HG02759 (cell line): ENCODE measurements around the gene NCKIPSD.

Source experiments
- ATAC-seq: cut with Tn5 transposase; IDR thresholded peaks from one replicate; pipeline ENCODE4 v1.9.1; 2021; ENCODE audit warnings: mild to moderate bottlenecking, moderate library complexity; ENCODE audit not compliant: unreplicated experiment

Gene NCKIPSD

DNA sequence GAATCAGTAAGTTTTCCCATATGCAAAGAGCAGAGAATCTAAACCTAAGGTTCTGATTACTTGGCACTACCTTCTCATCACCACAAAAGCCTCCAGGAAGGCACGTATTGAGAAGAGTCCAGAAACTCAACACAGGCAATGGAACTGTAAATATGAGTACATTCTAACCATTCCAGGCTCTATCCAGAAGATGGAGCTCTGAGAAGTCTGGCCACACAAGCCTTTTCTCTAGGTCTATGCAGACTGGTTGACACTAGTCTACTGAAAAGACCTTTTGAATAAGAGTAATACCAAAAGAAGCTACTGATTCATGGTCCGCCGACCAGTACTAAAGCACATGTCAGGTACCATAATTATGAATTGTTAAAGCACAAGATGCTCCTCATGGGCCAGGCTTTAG, 12.2 kb upstream of the NCKIPSD start:
- ATAC-seq: no peak

DNA sequence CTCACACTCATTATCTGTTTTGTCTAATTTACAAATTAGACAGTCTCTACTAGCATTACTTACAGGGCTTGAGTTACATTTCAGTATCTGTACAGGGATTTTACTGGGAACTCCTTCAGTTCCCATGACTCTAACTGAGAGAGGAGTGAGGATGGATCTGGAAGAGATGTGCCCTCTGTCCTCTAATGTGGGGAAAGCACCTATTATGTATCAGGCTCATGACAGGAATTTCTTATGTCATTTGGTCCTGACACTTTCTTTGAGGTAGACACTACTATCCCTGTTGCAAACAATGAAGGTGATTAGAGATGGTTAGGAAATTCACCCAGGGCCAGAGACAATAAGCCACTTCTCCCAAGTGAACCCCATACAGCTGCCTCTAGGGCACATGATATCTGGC, 10.9 kb upstream of the NCKIPSD start:
- ATAC-seq: no peak

DNA sequence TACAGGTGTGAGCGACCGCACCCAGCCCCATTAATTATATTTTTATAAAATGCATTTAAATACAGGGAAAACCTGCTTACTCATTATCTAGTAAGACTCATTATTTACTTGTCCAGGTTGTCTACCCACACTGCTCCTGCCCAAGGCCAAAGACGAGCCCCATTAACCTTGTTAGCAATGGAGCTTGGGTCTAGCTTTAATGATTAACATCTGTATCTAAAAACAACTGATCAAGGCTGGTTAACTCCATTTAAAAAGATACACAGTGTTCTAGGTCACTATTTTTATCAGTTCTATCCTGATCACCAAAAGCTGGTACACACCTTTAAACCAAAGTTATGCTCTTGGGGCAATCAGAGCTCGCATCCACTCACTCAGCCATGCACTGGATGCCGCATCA, 10.4 kb upstream of the NCKIPSD start:
- no peak for ATAC-seq

DNA sequence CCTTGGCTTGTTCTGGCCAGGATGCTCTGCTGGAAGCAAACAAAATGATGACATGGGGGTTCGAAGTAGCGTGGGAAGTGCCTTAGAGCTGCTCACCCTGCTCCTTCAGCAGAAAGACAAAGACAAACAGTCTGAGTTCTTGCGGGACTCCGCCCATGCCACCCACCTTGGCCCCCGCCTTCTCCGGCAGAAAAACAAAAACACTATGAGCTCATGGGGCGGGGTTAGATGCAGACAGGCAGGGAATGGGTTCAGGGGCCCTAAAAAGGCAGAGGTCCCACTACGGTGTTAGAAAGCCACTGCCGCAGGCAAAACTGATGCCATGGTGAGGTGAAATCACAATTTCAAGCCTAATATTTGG, 9.7 kb upstream of the NCKIPSD start:
- ATAC-seq: no peak

DNA sequence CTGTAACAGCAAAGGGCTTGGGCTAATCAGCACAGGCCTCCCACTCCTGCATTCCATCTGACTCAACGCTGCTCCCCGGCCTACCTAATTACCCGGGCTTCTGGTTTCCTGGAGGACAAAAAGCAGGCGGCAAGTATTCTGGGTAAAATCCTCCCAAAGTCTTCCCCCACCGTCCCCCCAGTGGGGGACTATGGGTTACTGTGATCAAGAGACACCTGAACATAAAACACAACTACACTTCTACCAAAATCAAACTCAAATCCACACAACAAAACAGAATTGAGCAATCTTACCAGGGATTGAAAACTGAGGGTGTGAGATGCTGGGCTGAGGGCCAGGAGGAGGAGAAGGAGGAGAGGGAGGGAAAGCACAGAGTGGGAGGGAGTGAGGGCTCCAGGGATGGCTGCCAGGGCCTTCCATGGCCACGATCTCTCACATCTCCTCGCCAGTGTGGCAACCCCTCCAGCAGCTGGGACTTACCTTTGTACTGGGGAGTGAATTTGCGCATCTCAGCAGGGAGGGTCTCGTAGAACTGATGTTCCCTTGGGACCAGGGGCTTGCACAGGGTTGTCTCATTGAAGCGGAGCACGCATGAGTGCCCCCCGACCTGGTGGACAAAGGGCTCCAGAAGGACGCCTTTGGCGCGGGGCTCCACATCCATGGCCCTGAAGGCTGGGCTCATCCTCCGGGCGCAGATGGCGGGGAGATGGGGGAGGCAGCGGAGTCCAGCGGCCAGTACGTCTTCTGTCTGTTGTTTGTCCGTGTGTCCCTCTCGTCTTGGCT, 9.1 kb upstream of the NCKIPSD start:
- ATAC-seq: no peak

DNA sequence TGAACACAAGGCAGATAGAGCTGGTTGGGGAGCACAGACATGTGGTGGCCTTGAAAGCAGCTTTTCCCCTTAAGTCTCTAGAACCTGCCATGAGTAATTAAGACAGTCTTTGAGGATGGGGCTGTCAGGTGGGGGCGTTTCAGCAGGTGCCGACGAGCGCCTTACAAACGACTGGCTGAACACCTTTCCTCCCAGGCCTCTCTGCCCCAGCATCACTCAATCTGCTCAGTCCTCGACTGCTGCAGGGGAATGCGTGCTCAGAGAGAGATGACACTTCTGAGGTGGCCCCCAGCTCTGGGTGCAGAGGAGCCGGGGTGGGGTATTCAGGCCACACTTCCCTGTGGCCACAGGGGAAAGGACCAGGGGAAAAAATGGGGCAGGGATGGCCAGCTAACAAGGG, 8.1 kb upstream of the NCKIPSD start:
- ATAC-seq: no peak

DNA sequence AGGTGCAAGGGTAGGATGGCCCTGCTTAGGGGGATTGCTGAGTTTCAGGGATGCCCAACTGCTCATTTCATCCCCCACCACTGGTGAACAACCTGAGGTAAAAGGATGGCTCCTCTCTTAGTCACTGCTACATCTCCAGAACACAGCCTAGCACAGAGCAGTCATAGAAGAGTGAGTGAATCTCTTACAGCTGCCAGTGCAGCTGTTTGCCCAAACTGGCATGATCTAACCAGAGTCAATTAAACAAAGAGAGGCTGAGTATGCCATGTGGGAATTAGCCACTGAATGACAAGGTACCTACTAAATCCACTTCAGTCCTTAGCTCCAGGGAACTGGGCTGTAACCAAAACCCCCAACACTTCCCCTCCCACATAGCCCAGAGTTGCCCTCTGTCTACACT, 6.8 kb upstream of the NCKIPSD start:
- ATAC-seq: no peak

DNA sequence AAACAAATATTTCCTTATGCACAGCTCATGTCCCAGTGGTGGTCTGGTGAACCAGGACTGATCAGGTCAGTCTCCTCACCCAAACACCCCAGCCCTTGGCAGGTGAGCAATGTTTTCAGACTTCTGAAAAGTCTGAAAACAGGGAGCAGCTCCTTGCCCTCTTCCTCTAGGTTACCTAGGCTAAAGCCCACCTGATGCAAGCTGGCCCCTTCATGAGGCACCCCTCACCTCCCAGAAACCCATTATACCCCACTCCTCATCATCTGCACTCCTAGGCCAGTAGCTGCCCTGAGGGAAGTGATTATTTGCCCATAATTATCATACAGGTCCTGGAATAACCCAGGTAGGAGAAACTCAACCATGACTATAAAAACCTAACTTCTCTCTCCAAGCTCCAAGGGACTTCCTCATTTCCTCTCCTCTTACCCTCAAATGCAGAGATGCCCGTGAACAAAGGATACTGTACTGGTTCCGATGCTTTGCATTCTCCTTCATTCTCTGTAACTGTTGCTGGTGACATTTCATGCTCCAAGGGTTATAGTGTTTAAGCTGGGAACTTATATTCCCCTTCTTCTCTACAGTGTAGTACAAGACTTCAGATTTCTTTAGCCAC, 5.2 kb upstream of the NCKIPSD start:
- no peak for ATAC-seq

DNA sequence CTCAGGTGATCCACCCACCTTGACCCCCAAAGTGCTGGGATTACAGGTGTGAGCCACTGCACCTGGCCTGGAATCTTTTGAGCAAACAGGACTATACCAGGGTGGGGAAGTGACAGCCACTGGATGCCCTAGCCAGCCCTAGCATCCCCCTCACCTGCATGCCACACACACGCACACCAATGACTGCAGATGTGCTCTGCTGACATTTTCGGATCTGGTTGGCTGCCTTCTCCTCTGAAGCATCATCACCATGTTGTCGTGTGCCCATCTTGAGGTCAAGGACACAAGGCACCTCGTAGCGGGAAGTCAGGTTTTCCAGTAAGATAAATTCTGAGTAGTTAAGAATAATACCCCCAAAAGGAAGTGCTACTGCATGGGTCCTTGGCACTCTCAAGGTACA, 3.7 kb upstream of the NCKIPSD start:
- ATAC-seq: no peak

DNA sequence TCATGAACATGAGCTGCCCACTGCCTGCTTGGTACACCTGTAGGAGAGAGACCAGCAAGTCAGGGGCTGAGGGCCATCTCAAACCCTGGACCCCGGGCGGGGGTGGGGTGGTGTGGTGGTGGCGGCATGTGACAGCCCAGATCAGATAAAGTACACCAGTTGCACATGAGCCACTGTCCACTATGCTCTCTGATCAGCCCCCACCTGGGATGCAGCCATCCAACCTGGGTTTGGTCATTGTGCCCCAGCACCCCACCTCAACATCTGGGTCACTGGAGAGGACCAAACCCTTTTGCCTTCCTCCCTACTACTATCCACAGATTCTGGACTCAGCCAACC, 3.0 kb upstream of the NCKIPSD start:
- ATAC-seq: no peak

DNA sequence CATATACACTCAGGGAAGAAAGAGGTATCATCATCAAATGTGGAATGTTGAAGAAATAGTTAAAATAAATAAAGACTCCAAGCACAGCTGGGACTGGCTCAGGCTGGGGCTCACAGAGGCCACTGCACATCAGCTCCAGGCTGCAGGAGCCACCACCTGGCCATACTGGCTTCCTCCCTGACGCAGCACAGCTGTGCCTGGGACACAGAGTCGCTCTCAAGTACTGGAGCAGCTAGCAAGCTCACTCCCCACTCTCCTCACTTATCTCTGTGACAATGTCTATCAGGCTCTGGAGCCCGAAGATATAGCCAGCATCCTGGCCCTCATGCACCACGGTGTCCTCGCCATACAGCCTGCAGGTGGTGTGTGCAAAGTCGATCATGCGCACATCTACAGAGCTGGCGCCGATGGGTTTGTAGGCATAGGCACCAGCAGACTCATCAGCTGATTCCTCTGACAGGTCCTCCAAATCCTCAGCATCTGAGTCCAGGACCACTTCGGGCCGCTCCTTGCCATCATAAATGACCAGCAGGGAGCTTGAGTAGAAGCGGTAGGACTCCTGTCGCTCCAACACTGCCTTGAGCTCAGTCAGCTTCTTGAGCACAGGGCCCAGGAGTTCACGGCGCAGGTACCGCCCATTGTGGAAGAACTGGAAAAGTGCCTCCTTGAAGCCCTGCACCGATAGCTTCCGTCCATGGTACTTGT, 2.5 kb upstream of the NCKIPSD start:
- ATAC-seq: no peak

DNA sequence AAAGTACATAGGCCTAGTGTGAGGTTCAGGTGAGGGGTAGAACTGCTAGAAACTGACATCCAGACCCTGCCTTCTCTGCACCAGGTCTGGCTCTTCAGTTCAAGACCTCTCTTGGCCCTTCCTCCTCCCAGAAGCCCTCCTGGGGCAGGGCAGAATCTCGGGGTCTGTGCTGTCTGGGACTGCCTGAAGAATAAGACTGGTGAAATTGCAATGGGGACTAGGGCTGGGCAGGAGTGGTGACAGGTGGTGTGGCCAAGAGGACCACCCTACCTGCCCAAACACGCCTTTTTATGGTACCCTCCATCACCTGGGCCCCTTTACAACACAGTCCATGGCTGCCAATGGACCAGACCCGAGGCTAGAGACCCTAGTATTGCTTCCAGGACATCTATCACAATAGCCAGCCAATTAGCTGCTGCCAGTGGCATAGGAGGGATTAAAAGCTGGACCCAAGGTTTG, 1.5 kb upstream of the NCKIPSD start:
- no peak for ATAC-seq

DNA sequence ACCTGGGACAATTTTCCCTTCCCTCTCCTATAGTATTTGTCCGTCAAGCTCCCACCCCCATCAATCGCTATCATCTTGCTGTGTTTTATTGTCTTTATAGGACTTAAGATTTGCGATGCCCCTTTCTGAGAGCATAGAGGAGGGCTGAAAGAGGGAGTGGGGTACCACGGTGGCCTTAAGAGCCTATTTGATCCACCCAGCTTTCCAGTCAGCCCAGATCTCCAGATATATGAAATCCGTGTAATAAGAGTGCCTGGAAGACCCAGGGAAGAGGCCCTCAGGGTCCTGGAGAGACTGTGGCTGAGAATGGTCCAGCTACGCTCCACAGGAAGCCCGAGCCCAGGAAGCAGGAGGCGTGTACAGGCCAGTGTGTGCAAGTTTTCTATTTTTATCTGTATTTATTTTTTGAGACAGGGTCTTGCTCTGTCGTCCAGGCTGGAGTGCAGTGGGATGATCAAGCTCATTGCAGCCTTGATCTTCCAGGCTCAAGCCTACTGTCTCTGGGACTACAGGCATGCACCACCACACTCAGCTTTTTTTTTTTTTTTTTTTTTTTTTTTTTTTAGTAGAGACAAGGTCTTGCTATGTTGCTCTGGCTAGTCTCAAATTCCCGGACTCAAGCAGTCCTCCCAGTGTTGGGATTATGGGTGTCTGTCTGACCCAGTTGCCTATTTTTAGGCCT, 964 bp upstream of the NCKIPSD start:
- ATAC-seq: no peak

DNA sequence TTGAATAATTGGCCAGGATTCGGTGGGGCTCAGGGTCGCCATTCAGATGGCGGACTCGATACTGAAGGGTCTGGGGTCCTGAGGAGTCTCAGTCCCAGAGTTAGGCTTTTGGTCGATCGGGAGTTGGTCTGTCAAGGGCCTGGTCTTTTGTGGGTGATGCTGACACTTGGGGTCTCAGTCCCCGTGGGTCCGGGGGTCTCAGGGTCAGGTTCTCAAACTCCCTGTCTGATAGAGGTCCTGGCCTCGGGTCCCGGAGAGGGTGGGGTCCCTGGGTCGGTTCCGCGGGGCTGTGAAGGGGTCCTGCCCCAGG, 467 bp downstream of the NCKIPSD start:
- no peak for ATAC-seq

DNA sequence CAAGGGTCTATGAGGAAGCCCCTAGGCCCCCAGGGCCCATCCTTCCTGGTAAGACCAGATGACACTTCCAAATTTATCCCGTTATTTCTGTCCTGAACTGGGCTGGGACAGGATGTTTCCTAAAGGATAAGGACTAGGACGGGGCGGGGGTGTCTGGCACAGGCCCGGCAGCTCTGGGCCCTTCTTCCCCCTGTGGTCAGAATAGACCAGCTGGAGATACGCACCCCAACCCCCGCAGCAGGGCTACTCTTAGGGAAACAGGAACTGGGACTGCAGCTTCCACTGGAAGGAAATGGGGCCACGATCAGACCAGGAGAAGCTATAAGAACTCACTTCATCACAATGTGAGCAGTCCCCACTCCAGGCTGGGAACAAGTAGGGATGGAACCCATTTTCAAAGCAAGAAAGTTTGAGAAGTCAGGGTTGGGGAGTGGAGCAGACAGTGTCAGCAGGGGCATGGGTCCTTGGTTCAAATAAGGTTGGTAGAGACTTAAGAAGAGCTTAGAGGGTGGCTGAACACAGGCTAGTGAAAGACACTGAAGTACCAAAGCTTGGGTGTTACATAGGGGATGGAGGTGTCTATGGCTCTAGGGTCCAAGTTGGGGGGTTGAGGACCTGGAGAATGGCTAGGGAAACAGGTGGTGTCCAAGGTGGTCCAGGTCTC, 1.1 kb downstream of the NCKIPSD start:
- ATAC-seq: no peak

DNA sequence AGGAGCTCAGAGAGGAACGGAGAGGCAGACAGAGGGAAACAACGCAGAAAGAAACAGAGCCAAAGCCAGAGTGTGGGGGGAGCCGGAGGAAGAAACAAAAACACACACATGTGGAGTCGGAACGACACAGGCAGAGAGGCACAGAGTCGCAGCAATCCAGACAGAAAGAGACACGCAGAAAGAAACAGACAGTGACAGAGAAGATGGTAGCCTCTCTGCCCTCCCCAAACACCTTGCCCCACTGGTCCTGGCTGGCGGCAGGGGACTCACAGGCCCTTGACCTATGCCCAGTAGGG, 1.7 kb downstream of the NCKIPSD start:
- no peak for ATAC-seq

DNA sequence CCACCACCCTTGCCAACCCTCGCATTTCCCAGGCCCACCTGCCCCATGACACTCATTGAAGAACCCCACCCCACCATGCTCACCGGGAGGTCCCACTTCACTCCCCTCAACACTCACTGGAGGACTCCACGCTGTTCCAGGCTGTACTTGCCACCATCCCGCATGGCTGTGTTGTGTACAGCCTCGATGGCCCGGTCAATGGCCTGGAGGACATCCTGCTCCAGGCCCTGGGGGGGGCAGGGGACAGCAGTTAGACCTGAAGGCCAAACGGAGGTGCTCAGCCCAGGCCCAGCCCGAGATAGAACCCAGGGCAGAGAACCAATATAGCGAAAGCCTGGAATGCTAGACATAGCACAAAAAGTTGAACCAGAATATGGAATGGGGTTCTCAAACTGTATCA, 2.9 kb downstream of the NCKIPSD start:
- ATAC-seq: no peak

DNA sequence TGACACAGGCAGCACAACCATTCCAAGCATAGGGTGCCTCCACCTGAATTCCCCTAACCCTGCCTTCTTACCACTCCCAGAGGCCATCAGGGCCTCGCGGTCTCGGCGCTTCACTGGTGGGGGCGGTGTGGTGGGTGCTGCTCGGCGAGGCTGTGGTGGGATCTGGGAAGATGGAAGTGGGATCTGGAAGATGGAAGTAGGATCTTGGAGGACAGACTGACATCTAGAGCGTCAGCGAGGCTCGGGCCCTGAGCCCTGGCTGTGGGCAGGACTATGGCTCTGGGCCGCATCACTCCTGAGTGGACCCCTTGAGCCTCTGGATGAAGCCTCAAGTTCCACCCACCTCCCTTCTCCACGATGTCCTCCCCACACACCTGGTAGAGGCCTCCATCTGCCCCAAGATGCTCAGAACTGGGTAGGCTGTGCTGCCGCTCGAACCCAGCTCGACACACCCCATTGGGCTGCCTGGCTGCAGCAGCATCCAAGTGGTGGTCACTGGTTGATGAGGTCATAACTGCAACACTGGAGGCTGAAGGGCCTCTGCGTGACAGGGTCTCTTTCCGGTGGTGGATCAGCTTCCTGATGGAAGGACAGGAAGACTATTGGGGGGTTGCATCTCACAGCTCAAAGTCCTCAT, 3.6 kb downstream of the NCKIPSD start:
- no peak for ATAC-seq

DNA sequence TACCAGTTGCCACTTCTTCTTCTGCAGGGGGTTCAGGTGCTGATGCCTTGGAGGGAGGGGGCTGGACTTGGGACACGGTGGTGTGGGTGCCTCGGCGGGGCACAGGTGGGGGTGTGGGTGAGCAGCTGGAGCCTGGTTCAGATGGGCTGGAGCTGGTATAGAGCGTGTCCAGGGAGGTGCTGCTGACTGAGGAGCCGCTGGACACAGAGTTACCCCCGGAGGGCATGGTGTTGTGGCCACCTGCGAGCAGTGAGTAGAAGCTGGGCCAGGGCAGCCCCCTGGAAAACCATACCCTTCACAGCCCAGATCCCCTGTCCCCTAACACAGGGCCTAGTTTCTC, 4.2 kb downstream of the NCKIPSD start:
- no peak for ATAC-seq

DNA sequence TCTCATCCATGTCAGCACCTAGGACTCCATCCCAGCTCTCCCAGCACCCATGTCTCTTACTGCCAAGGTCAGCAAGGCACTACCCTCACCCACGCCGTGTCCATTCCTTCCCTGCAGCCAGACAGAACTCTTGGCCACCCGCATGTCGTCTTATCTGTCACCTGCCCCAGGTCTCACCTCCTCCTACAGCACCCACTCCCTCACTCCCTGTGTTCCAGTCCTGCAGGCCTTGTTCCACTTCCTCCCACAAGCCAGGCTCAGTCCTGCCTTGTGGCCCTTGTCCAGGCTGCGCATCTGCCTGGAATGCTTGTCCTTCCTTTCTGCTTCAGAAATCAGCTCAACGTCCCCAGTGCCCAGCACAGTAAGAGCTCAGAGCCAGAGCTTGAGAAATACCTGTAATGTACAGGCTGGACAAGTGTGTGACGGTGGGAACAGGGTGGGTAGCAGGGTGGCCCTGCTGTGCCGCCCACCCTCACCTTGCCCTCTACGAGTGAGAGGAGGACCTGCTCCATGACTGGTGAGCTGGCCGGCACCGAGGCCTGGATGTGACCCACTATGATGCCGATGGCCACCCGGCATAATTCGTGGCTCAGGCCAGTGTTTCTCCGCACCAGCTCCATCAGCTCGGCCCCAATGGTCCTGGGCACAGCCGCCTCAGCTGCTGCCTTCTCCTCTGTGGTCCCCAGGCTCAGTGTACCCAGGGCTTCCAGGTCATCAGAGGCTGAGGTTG, 4.7 kb downstream of the NCKIPSD start:
- ATAC-seq: no peak
